Upper lobe of left lung (tissue), 6 donors: ENCODE results near the gene TBCD. TPM values are rescaled to one million over a fixed set of nuclear protein-coding genes. Genes with fewer than 3 reads are reported as not detected.

Experiments
- ATAC-seq, 2 donors: fragments of 200-7000 bp; cut with Tn5 transposase; one replicate each; pipeline ENCODE4 v1.9.1; 2022; ENCODE audit warnings: mild to moderate bottlenecking in 2 of 2, moderate library complexity in 2 of 2; ENCODE audit not compliant: low FRiP score in 2 of 2
- DNase-seq, 2 donors: peaks; one replicate each; pipeline ENCODE4 v3.0.0-alpha.2; 2019 to 2020
- H3K27ac ChIP-seq, 4 donors: fragments of 200-600 bp; sonication (generic); one replicate each; pipeline ENCODE4 v1.5.1; 2016 to 2019
- H3K27me3 ChIP-seq, 4 donors: fragments of 200-600 bp; sonication (generic); one replicate each; pipeline ENCODE4 v1.5.1; 2017 to 2019
- H3K36me3 ChIP-seq, 4 donors: fragments of 200-600 bp; sonication (generic); one replicate each; pipeline ENCODE4 v1.5.1; 2016 to 2019
- H3K4me1 ChIP-seq, 4 donors: fragments of 200-600 bp; sonication (generic); one replicate each; pipeline ENCODE4 v1.5.1; 2018 to 2019
- H3K4me3 ChIP-seq, 4 donors: fragments of 200-600 bp; sonication (generic); one replicate each; pipeline ENCODE4 v1.5.1; 2017 to 2019; ENCODE audit warnings: mild to moderate bottlenecking in 2 of 4, moderate library complexity in 1 of 4
- H3K9me3 ChIP-seq, 4 donors: fragments of 200-600 bp; sonication (generic); one replicate each; pipeline ENCODE4 v1.5.1; 2018 to 2019
- EP300 ChIP-seq, 4 donors: sonication (generic); formaldehyde crosslinking; IDR thresholded peaks; one replicate each; pipeline ENCODE4 v1.5.1; 2017; ENCODE audit warnings: antibody characterized with exemption in 4 of 4, control low read depth in 2 of 4
- POLR2A ChIP-seq, 4 donors: fragments of 450-650 bp; IDR thresholded peaks; one replicate each; pipeline ENCODE4 v1.5.1; 2016 to 2017; ENCODE audit warnings: antibody characterized with exemption in 4 of 4, mild to moderate bottlenecking in 2 of 4
- POLR2AphosphoS5 ChIP-seq, 2 donors: sonication (generic); formaldehyde crosslinking; IDR thresholded peaks; one replicate each; pipeline ENCODE4 v1.5.1; 2017; ENCODE audit warnings: antibody characterized with exemption in 2 of 2
- WGBS, 2 donors: methylation state at CpG; one replicate each; pipeline ENCODE4 v1.1.5; 2017 to 2018; 5-methylcytosine and 5-hydroxymethylcytosine counted together
- total RNA-seq, 6 donors: library from RNA; depleted of rRNA in 4 of 6; stranded (reverse); fragments of >200 nt in 4 of 6; gene quantifications; one replicate each; pipeline versions ENCODE4 v1.1.0 to v1.2.1, GENCODE V29; 2016 to 2021
- TF ChIP-seq, protein P1 (sequence below), 6 experiments: fragments of 450-650 bp in 4 of 6; fragments of 200-600 bp in 2 of 6; sonication (generic) in 2 of 6; IDR thresholded peaks; one replicate each; pipeline ENCODE4 v1.5.1; 2016 to 2019; ENCODE audit warnings: antibody characterized with exemption in 6 of 6
- donor health status: DM: no; HTN: no; CAD: no; lungs with moderate emphysema.
- donor health status: DM: no; HTN: yes; CAD: no; lungs with severe emphysema.

The TBCD gene
- total RNA-seq, 6 donors from 2014 or later = 71.3 to 262 (median 104) TPM

DNA sequence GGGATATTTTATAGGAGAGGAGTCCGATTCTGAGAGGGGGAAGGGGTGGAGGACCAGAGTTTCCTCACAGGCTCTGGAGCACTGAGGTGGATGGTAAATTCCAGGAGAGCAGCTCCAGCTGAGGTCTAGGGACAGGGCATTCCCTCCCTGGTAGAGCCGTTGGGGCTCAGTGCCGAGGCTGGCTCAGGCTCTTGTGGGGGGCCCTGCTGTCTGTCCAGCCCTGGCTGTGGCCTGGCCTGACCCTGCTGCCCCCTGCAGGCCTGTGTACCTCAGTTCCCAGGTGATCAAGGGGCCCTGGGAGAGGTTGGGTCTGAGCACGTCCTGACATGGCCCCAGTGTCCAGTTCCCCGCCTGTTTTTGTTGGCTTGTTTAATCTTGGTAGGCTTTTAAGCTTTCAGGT is 71.1 kb downstream of the TBCD start:
- 86 to 93% methylated on average over 5 of the region's 5 CpGs for WGBS, 2 donors
- DNase-seq = no peak
- H3K27me3 ChIP-seq = no peaks in the 10 kb centered on the region
- H3K36me3 ChIP-seq = peaks cover 0 to 8% (median 4%) of the 10 kb centered on the region in 4 donors
- H3K4me3 ChIP-seq = no peak overlapping the region
- TF ChIP-seq POLR2A (IDR thresholded peaks at IDR 0.05) (no peak), POLR2AphosphoS5 (IDR thresholded peaks at IDR 0.05) (no peak), EP300 (IDR thresholded peaks at IDR 0.05) (no peak)
- TF ChIP-seq, protein P1, sequence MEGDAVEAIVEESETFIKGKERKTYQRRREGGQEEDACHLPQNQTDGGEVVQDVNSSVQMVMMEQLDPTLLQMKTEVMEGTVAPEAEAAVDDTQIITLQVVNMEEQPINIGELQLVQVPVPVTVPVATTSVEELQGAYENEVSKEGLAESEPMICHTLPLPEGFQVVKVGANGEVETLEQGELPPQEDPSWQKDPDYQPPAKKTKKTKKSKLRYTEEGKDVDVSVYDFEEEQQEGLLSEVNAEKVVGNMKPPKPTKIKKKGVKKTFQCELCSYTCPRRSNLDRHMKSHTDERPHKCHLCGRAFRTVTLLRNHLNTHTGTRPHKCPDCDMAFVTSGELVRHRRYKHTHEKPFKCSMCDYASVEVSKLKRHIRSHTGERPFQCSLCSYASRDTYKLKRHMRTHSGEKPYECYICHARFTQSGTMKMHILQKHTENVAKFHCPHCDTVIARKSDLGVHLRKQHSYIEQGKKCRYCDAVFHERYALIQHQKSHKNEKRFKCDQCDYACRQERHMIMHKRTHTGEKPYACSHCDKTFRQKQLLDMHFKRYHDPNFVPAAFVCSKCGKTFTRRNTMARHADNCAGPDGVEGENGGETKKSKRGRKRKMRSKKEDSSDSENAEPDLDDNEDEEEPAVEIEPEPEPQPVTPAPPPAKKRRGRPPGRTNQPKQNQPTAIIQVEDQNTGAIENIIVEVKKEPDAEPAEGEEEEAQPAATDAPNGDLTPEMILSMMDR (IDR thresholded peaks at IDR 0.05) = no peak
- ATAC-seq = peak in 1 of 2 donors; percentile 54
- H3K27ac ChIP-seq = no peak overlapping the region
- no peaks in the 10 kb centered on the region for H3K4me1 ChIP-seq
- H3K9me3 ChIP-seq = peaks cover 0 to 5% (median 0%) of the 10 kb centered on the region in 4 donors

GRCh38 chr17:82825540-82826124 is 73.8 kb downstream of the TBCD start:
- no peak overlapping the region for H3K4me3 ChIP-seq
- H3K4me1 ChIP-seq = peaks cover 0 to 5% (median 0%) of the 10 kb centered on the region in 4 donors
- 96 to 98% methylated on average over 8 of the region's 8 CpGs for WGBS, 2 donors
- TF ChIP-seq EP300 (IDR thresholded peaks at IDR 0.05) (no peak), POLR2AphosphoS5 (IDR thresholded peaks at IDR 0.05) (no peak), POLR2A (IDR thresholded peaks at IDR 0.05) (no peak)
- TF ChIP-seq, protein P1 (IDR thresholded peaks at IDR 0.05) = no peak
- no peaks in the 10 kb centered on the region for H3K9me3 ChIP-seq
- peaks cover 0 to 12% (median 2%) of the 10 kb centered on the region in 4 donors for H3K36me3 ChIP-seq
- no peak for DNase-seq
- H3K27ac ChIP-seq = no peak overlapping the region
- ATAC-seq = no peak
- no peaks in the 10 kb centered on the region for H3K27me3 ChIP-seq

DNA sequence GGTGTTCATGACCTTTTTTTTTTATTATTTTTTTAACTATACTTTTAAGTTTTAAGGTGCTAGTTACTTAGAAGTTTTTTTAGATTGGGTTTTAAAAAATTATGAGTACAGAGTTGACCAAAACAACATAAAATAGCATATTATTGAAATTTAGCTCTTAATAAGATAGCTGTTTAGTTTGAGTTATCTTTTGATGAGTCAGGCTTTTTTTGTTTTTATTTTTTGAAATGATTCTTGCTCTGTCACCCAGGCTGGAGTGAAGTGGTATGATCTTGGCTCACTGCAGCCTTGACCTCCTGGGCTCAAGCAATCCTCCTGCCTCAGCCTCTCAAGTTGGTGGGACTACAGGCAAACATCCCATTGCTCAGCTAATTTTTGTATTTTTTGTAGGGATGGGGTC is 74.3 kb downstream of the TBCD start:
- Histone ChIP-seq H3K9me3 (no peaks in the 10 kb centered on the region), H3K4me3 (no peak overlapping the region), H3K36me3 (peaks cover 3 to 18% (median 4%) of the 10 kb centered on the region in 4 donors), H3K27me3 (no peaks in the 10 kb centered on the region), H3K27ac (no peak overlapping the region), H3K4me1 (peaks cover 0 to 5% (median 0%) of the 10 kb centered on the region in 4 donors)
- no peak for DNase-seq
- no peak for ATAC-seq
- TF ChIP-seq EP300 (IDR thresholded peaks at IDR 0.05) = no peak
- TF ChIP-seq, protein P1 (IDR thresholded peaks at IDR 0.05) = no peak
- no peak for TF ChIP-seq POLR2AphosphoS5 (IDR thresholded peaks at IDR 0.05)
- TF ChIP-seq POLR2A (IDR thresholded peaks at IDR 0.05) = no peak

DNA sequence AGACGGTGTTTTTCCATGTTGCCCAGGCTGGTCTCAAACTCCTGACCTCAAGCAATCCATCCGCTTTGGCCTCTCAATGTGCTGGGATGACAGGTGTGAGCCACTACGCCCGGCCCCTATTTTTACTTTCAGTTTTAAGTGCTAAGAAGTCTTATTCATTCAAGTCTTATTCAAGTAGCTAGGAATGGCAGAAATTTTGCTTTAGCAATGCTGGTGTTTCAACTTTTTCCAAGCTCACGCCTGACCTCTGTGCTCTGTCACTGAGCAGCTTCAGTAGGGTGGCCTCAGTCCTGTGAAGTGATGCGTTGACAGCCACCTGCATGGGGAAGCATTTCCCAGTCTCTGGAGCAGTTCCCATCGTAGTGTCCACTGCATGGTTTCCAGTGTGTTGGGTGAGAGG is 75.1 kb downstream of the TBCD start:
- TF ChIP-seq, protein P1 (IDR thresholded peaks at IDR 0.05) = no peak
- TF ChIP-seq POLR2A (IDR thresholded peaks at IDR 0.05) (no peak), EP300 (IDR thresholded peaks at IDR 0.05) (no peak), POLR2AphosphoS5 (IDR thresholded peaks at IDR 0.05) (no peak)
- 82 to 92% methylated on average over 7 of the region's 7 CpGs for whole genome bisulfite sequencing, 2 donors
- Histone ChIP-seq H3K9me3 (no peaks in the 10 kb centered on the region), H3K4me1 (peaks cover 0 to 5% (median 0%) of the 10 kb centered on the region in 4 donors), H3K36me3 (peaks cover 3 to 18% (median 5%) of the 10 kb centered on the region in 4 donors), H3K27ac (no peak overlapping the region), H3K27me3 (no peaks in the 10 kb centered on the region), H3K4me3 (no peak overlapping the region)
- DNase-seq = no peak
- ATAC-seq = no peak
